ENCODE measurements around the gene SSU72.
"Not testable (repeated sequence)": the region's sequence is repeated elsewhere in the genome, so short reads cannot be mapped to it uniquely, and the experiment has no call there.

GRCh38 chr1:1523651-1524050, 51.0 kb downstream of the SSU72 start:
- TF ChIP-seq CTCF (IDR thresholded peaks at IDR 0.05; ENCODE audit: borderline replicate concordance, extremely low read depth, low read length, poor library complexity, severe bottlenecking); EZH2 (IDR thresholded peaks at IDR 0.05; ENCODE audit: borderline replicate concordance, low read depth, low read length, severe bottlenecking): not testable (repeated sequence)
